NCI-H510A (cell line): ENCODE data around the gene EPB41.
"Not testable (repeated sequence)": the region's sequence is repeated elsewhere in the genome, so short reads cannot be mapped to it uniquely, and the experiment has no call there.

Source experiments
- DNase-seq: peaks from one replicate; lab custom pipeline; 2025; lab: John Stamatoyannopoulos, UW

Gene EPB41

GRCh38 chr1:28914228-28915030 is at the start of gene EPB41:
Gene EPB41 (plus strand): TSS chr1:28914569. CDS start chr1:28987438, 72,869 bp downstream.
- peak; percentile 87 for DNase-seq

- DNase-seq, result no peak
Measured at GRCh38 chr1:28864695-28865094, 49.7 kb upstream of the EPB41 start.

- DNase-seq, result no peak
Measured at GRCh38 chr1:28865997-28866650, 48.2 kb upstream of the EPB41 start.

GRCh38 chr1:28867850-28868249 is 46.5 kb upstream of the EPB41 start:
- DNase-seq, result no peak

GRCh38 chr1:28869952-28870351 is 44.4 kb upstream of the EPB41 start:
- DNase-seq, result no peak

DNA sequence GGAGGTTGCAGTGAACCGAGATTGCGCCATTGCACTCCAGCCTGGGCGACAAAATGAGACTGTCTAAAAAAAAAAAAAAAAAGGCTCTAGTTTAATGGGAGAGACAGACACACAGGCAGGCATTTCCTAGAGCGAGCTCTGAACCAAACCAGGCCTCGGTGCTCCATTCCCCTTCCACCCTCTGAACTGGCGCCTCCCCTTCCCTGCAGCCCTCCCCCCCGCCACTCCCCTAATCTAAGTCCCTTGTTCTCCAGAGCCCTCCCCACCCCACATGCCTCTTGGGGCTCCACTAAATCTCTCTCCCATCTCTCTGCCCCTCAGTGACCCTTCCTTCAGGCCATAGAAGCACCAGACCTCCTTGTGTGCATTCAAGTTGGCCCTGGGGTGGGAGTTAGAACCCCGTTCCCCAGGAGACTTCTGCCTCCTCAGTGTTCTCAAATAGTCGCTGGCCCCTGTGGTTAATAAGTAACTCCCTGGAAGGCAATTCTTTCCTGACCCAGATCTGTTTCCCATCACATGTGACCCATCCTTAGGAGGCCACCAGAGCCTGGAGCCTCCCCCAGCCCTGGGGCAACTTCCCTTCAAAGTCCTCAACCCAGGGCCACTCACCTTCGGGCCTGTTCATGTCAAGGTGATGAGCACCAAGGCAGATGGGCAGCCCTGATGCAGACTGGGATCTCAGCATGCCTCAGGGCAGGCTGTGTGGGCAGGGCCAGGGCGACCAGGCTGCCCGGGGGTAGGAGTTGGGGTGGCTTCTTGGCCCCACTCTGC is 42.6 kb upstream of the EPB41 start:
- DNase-seq, result no peak

- not testable (repeated sequence) for DNase-seq
Measured at GRCh38 chr1:28875134-28875533, 39.2 kb upstream of the EPB41 start.

GRCh38 chr1:28877132-28877781 is 37.1 kb upstream of the EPB41 start:
- no peak for DNase-seq

- no peak for DNase-seq
Measured at GRCh38 chr1:28878796-28879195, 35.6 kb upstream of the EPB41 start.

- DNase-seq, result peak; percentile 49
Measured at GRCh38 chr1:28882009-28882628, 32.2 kb upstream of the EPB41 start.

GRCh38 chr1:28883242-28883616 is 31.1 kb upstream of the EPB41 start:
- no peak for DNase-seq

GRCh38 chr1:28885472-28885877 is 28.9 kb upstream of the EPB41 start:
- no peak for DNase-seq

DNA sequence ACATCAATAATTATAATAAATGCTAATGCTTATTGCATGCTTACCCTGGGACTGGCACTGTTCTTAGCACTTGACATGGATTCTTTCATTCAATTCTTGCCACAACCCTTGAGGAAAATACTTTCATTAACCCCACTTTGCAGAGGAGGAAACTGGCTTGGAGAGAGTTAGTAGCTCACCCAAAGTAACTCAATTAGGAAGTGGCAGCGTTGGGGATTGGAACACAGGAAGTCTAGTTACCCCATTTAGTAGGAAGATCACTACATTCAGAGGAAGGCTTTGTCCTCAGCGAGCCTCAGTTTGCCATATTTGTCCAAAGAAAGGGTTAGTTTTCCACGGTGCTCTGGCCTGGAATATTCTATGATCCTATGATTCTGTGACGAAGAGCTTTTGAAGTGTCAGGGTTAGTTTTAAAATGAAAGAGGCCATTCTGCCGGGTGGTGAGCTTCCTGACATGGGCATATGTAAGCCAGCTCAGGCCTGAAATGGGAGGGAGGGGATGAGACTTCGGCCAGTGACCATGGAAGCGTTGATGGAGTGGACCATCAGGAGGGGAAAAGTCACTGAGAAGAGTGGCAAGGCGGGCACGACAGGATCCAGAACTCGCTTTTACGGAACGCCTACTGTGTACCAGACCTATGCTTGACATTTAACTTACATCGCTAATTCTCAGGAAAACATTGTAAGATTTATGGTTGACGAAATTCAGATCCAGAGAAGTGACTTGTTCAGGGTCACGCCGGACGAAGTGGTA is 28.2 kb upstream of the EPB41 start:
- DNase-seq, result no peak

DNA sequence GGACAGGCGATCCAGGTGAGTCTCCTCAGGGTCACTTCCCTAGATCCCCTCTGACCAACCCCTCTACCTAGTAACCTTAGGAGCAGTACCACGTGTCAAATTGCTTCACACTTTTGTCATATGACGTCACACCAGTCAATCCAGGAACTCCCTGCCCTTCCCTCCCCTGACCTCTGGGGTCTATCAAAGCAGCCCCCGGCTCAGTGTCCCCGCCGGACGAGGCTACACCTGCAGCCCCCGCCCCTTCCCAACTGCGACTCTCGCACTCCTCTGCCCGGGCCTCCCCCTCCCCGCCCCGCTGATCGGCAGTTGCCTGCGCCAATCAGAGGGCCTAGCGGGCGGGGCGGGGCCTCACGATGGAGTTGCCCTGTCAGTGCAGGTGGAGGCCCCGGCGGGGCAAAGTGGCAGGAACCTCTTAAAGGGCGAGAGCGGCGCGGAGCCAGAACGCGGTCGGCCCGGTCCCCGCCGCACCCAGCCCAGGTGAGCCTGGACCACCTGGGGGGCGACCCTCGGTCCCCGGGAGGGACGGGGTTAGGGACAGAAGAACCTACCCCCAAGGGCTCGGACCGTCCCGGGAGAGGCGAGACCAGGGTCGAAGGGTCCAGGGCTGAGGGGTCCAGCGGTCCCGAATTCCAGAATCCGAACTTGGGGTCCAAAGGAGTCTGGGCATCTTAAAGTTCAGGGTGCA is 27.5 kb upstream of the EPB41 start:
- DNase-seq, result peak; percentile 64

DNA sequence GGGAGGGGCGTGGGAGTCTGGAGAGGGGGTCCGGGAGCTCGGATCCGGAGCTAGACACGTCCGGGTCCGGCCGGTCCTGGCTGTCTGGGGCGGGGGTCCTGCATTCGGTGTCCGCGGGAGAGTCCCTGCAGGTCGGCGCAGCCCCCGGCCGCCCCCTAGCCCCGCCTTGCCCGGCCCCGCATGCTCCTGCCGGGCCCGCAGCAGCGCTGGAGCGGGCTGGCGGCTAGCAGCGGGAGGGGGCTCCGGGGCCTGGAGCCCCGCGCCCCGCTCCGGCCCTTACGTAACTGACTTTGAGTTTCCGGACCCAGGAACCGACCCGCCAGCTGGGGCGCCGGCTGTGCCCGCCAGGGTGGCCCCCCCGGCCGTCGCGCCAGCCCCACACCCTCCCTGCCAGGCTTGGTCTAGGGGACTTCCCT is 26.9 kb upstream of the EPB41 start:
- DNase-seq, result no peak

DNA sequence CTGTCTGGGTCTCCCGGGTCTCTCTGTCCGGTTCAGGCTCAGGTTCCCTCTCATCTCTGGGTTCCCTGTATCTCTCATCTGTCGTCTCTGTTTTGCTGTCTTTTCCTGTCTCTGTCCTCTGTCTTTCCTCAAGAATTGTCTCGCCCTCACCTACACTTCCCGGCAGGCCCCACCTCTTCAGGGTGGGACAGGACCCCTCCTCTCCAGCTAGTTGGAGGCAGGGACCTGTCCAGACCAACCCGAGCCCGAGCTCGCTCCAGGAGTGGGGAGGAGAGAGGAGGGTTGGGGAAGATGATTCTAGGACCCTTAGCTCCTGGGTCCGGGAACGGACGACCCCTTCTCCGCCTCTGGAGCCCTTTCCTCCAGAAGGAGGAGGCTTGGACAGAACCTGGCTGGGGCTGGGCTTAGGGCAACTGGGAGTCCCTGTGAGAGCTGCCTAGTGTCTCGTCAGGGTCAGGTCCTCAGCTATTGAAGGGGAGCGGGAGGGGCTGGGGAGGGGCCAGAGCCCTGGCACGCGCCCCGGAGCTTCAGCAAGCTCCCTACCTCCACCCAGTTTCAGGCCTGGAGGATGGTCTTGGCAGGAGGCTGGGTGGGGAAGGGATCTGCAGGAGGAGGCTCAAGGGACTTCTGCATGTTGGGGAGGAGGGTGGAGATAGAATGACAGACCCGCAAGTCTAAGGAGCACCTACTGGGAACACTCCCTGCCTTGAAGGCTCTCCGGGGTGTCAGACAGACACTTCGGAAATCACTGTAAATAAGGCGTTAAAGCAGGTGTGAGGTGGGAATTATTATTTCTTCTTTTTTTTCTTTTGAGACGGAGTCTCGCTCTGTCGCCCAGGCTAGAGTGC is 26.3 kb upstream of the EPB41 start:
- no peak for DNase-seq

- DNase-seq, result no peak
Measured at GRCh38 chr1:28888915-28889314, 25.5 kb upstream of the EPB41 start.

DNA sequence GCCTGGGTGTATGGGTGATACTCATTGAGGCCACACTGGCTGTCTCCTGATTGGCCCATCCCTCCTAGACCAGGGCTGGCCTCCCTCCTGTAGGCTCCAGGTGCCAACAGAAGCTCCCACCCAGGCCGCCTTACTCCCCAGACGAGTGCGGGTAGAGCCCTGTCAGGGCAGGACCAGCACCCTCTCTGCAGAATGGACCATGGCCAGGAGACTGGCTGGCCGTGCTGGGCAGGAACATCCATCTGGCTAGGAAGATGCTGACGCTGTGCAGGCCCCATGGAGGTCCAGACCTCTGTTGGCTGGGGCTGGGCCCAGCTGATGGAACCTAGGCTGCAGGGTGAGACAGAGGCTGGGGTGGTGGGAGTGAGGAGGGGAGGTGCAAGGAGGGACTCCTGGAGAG is 25.0 kb upstream of the EPB41 start:
- DNase-seq, result no peak

- DNase-seq, result no peak
Measured at GRCh38 chr1:28890435-28890834, 23.9 kb upstream of the EPB41 start.

- no peak for DNase-seq
Measured at GRCh38 chr1:28890836-28891235, 23.5 kb upstream of the EPB41 start.
